Fibroblast of lung (primary cell): ENCODE measurements around the gene ARHGAP21.

ENCODE experiments used
- EZH2 ChIP-seq: IDR thresholded peaks from 2 replicates; pipeline ENCODE4 v1.5.1; 2012; ENCODE audit warnings: low read length, control low read depth, mild to moderate bottlenecking; ENCODE audit errors: missing control alignments
- TF ChIP-seq, protein P1 (sequence below), 2 donors: IDR thresholded peaks in 1 of 2; conservative IDR thresholded peaks in 1 of 2; 1 replicate in 1 of 2; 2 replicates in 1 of 2; pipeline ENCODE4 v1.5.1; 2011 to 2012; ENCODE audit warnings: low read length in 2 of 2, control low read depth in 1 of 2, inconsistent platforms in 1 of 2, low read depth in 1 of 2, mild to moderate bottlenecking in 1 of 2

- TF ChIP-seq, protein P1, sequence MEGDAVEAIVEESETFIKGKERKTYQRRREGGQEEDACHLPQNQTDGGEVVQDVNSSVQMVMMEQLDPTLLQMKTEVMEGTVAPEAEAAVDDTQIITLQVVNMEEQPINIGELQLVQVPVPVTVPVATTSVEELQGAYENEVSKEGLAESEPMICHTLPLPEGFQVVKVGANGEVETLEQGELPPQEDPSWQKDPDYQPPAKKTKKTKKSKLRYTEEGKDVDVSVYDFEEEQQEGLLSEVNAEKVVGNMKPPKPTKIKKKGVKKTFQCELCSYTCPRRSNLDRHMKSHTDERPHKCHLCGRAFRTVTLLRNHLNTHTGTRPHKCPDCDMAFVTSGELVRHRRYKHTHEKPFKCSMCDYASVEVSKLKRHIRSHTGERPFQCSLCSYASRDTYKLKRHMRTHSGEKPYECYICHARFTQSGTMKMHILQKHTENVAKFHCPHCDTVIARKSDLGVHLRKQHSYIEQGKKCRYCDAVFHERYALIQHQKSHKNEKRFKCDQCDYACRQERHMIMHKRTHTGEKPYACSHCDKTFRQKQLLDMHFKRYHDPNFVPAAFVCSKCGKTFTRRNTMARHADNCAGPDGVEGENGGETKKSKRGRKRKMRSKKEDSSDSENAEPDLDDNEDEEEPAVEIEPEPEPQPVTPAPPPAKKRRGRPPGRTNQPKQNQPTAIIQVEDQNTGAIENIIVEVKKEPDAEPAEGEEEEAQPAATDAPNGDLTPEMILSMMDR (conservative IDR thresholded peaks at IDR 0.05 in 1 of 2, IDR thresholded peaks at IDR 0.05 in 1 of 2; ENCODE audit: low read depth in 1 of 2, low read length in 2 of 2): no peak
- TF ChIP-seq EZH2: no peak
Observed at GRCh38 chr10:24718031-24718855, 5.4 kb downstream of the ARHGAP21 start.
